HL-60/S4 treated with retinoic acid at 250 ng/mL for 4 days and 3 days (cell line): ENCODE results near the gene CDH20.

Source experiments
- in situ Hi-C: fragments of 300-500 bp; cut with MboI; formaldehyde crosslinking; loops from 2 replicates; pipeline ENCODE4 v1.7.0; 2022; ENCODE audit warnings: low sequenced_read_pairs

CDH20 gene

DNA sequence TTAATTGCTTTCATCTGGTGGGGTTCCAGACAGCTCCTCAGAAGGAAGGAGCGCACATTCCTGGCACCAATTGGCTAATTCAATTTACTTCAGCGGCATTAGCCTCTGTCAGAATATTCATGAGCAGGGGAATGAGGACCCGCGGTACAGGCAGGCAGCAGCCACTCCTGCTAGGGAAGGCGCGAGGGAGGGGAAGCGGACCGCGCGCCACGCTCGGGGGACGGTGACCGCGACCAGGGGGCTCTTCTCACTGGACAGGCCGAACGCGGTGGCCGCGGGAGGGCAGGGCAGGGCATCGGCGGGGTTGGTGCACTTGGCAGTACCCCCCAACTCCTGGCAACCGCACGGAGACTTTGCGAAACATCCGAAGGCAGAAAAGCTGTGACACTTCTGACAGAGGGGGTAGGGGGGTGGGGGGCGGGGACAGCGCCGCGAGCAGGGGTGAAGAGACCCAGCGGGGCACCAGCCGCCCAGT, at the start of gene CDH20:
Gene CDH20, plus strand, starts transcription at position 160 of the 475 bp plus-strand sequence.
- in situ Hi-C loops, result no loop called here

DNA sequence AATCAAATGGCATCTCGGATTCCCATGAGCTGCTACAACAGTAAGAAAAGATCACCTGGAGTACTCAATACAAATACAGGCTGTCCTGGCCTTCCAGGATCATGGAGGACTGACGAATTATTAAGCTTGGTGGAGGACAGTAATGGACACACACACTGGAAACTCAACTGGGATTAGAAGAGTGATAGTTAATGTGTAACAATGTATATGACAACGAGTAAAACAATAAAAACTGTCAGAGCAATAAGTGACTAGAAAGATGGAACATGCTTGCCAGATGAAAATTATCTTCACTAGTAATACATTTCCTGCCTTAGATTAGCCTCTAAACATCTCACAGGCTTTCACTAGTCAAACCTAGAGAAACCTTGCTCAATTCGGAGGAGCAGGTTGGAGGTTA, 49.2 kb upstream of the CDH20 start:
- in situ Hi-C loops, result no loop called here

DNA sequence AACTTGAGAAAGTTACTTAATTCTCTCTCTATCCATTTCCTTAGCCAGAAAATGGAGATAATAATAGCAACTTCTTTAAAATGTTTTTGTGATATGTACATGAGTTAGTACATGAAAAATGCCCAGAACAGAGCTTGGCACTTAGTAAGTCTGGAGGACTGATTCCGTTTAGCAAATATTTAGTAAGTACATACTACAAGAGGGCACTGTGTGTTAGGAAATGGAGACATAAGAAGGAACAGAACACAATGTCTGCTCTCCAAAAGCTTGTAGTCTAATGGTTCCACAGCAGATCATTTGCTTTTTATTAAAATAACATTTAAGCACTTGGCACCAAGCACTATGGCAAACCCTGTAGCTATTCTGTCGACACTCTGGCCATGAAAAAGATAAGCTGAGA, 47.5 kb upstream of the CDH20 start:
- in situ Hi-C loops, result no loop called here

DNA sequence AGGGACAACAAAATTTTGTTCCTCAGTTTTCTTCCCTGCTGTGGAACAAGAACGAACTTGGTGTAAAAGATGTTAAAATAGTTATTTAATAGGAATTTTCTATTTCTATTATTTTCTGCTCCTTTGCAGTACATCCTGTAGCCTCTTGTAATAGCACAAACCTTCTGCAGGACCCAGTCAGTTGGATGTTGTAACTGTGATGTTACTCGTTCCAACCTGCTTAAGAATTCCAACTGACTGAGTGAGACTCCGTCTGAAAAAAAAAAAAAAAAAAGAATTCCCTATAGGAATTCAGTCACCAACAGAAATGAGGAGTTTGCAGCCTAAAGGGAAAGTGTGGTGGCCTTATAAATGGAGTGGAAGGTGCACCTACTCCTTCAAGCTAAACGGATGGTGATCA, 46.4 kb upstream of the CDH20 start:
- in situ Hi-C loops, result no loop called here

DNA sequence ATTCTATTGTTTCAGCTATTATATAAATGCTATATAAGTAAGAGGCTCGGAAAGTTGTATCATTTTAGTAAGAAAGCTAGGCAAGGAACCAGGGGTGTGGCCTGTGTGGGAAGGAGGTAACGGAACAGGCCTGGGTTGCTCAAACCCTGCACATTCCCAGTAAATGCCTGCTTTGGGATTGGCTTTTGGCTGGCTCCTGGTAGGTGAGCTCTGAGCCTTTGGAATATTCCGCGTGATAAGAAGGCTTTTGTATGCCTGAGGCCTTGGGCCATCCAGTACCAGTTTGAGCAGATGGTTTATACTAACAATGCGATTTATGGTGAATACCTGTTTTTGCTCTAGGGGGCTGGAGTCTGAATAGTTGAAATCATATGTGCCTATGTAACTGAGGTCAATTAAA, 42.6 kb upstream of the CDH20 start:
- in situ Hi-C loops, result no loop called here

DNA sequence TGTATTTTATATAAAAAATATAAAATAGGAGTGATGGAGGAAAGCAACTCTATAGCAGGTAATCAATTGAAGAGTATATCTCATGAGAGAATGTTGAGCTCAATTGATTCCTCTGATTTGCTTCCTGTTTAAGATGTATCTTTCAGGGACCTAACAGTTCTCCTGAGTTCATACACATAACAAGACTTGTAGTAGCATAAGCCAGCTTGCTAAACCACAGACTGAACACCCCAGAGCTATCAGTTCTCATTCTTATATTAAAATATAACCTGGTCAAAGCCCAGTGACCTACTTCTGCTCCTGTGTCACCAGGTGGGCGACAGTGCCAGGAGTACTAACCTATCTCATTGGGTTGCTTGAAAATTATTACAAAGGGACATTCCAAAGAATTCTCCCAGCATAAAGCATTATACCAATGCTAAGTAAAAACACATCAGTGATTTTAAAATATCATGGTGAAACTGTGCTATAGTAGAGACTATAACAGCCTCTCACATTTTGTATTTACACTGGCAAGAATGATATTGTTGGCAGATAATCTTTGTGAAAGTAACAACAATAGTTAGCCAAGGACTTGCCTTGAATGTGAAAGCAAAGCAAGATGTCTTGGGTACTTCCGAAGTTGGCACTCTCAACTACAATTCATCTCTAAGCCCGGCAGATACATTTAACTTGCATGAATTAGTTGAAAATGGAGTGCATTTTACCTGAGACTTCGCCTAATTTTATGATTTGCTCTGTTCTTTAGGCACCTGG, 40.8 kb upstream of the CDH20 start:
- in situ Hi-C loops, result no loop called here

DNA sequence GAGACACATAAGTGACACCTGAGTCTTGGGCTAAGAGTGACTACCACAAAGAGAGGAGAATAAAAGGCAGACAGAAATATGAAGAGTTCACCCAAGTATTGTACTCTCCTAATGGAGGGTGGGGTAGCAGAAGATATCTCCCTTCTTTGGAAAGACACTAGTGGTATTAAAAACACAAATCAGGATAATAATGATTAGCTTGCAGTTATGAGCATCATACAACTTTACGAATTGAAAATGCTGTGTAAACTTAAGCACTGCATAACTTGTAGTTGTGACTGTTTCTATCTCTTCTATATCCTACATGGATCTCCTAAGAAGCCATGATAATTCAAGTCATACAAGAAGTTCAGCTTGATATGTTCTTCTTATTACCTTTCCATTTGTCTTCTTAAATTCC, 38.1 kb upstream of the CDH20 start:
- in situ Hi-C loops, result no loop called here

DNA sequence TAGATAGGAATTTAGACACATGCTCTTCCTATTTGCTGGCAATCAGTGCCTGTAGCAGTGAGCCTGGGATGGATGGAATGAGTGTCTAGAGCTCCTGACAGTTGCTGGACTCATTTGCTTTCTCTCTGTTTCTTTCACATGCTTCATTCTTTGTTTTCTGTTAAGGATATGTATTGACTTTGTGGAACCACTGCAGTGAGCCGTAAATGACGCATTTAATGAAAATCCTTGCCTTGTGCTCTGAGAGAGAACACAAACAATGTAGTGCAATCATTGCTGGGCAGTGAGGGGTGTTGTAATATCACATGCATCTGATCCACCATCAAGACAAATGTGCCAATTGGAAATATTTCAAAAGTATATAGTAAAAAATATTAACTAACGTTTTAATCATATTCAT, 25.2 kb upstream of the CDH20 start:
- in situ Hi-C loops, result no loop called here

- in situ Hi-C loops, result no loop called here
These were observed 24.3 kb upstream of the CDH20 start for GRCh38 chr18:61308795-61309393.

DNA sequence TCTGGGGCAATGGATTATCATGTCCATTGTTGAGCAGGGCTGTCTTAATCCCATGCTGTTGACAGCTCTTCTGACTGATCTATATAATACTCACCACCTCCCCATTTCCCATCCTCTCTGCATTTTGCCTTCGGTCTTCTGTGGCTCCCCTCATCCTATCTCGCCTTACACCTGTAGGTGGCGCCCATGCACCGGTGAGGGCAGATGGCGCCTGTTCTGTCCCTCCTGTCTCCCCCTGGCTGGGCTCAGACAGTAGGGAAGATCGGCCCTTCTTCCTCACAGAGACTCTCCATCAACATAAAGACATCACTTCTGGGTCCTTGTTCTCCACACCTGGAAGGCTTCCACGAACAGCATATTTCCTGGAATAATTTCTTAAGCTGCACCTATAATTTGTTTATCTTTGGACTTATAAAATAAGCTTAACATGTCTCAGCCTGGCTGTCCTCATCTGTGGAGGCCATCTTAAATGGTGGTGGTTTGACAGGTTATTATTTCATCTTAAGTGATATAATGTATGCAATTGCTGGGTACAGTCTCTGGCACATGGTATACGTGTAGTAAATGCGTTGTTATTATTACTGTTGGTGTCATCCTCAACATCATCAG, 10.9 kb upstream of the CDH20 start:
- in situ Hi-C loops, result no loop called here

- in situ Hi-C loops, result no loop called here
These were observed 9.3 kb upstream of the CDH20 start for GRCh38 chr18:61323951-61324350.

- in situ Hi-C loops, result no loop called here
These were observed 6.8 kb upstream of the CDH20 start for GRCh38 chr18:61326407-61326806.

DNA sequence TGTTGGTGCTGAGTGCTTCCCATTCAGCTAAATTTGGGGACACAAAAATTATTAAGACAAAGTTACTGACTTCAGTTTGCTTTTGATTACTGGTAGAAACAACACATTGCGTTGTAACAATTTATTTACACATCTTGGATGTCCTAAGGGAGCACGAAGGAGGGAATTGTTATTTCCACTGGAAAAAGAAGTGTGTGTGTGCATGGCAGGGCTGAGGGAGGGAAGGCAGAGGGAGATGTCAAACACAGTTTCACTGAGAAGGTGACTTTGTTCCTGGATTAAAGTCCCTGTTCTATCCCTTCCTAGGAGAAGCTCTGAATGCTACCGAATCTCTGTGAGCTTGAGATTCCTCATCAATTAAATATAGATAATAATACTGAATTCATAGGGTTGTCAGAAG, 3.8 kb upstream of the CDH20 start:
- in situ Hi-C loops, result no loop called here

DNA sequence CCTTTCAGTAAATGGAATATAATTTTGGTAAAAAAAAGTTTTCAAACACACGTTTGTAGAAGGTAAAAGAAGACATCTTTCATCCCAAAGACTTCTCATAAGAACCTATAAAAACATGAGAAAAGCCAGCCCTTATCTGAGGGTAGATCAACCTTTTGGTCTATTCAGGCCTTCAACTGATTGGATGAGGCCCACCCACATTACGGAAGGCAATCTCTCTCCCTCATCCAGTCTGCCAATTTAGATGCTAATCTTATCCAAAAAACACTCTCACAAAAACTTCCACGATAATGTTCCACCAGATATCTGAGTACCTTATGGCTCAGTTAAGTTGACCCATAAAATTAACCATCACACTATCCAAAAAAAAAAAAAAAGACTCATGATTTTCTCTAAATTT, 2.2 kb upstream of the CDH20 start:
- in situ Hi-C loops, result no loop called here

GRCh38 chr18:61333746-61334490, 688 bp downstream of the CDH20 start:
- in situ Hi-C loops, result no loop called here

DNA sequence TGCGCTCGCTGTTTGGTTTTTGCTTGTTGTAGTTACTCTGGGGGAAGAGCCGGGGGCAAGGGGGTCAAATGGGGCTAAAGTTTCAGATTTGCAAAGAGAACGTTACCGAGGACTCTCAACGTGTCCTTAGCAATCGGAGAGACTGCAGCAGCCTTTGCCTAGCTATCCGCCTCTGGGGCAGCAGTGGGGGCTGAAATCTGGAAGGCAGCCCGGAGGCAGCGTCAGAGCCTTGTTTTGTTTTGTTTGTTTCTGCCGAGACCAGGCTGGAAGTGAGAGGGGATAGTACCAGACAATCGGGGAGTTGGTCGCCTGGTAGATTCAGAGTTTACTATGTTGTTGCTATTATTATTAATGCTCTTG, 1.2 kb downstream of the CDH20 start:
- in situ Hi-C loops, result no loop called here

- in situ Hi-C loops, result no loop called here
These were observed 1.9 kb downstream of the CDH20 start for GRCh38 chr18:61334951-61335683.

- in situ Hi-C loops, result no loop called here
These were observed 2.7 kb downstream of the CDH20 start for GRCh38 chr18:61335684-61336555.

GRCh38 chr18:61336766-61337165, 3.5 kb downstream of the CDH20 start:
- in situ Hi-C loops, result no loop called here

GRCh38 chr18:61337527-61337926, 4.3 kb downstream of the CDH20 start:
- in situ Hi-C loops, result no loop called here
